ENCODE measurements around the gene MBLAC1.

GRCh38 chr7:100124301-100125230 lies 2.2 kb upstream of the MBLAC1 start:
- no peak for TF ChIP-seq CTCF (IDR thresholded peaks at IDR 0.05; ENCODE audit: poor library complexity, severe bottlenecking)
- no peak for TF ChIP-seq EP300 (conservative IDR thresholded peaks at IDR 0.05; ENCODE audit: poor library complexity, severe bottlenecking)
- TF ChIP-seq POLR2AphosphoS5 (IDR thresholded peaks at IDR 0.05): no peak
- no peak for TF ChIP-seq MXI1 (conservative IDR thresholded peaks at IDR 0.05; ENCODE audit: poor library complexity, severe bottlenecking)
- no peak for TF ChIP-seq RAD21 (conservative IDR thresholded peaks at IDR 0.05)
- no peak for TF ChIP-seq TAF1 (IDR thresholded peaks at IDR 0.05; ENCODE audit: low read depth)

All from neural cell (in vitro differentiated cells).